ENCODE results near the gene GRM8.

GRCh38 chr7:126557271-126557670 lies 695.5 kb downstream of the GRM8 start:
- no peak for TF ChIP-seq POLR2A (IDR thresholded peaks at IDR 0.05; ENCODE audit: low read depth)
- no peak for TF ChIP-seq CTCF (IDR thresholded peaks at IDR 0.05)
- TF ChIP-seq EP300 (IDR thresholded peaks at IDR 0.05) = no peak
